Retinal pigment epithelial cell (primary cell): ENCODE data around the gene NLRC3.

Experiments
- DNase-seq: peaks from one replicate; pipeline ENCODE4 v3.0.0-alpha.2; 2010; ENCODE audit warnings: low read depth
- H3K4me3 ChIP-seq: 2 replicates; pipeline ENCODE4 v1.5.1; 2011; ENCODE audit warnings: mild to moderate bottlenecking, low read length, control low read depth, moderate library complexity
- TF ChIP-seq, protein P1 (sequence below): conservative IDR thresholded peaks from 2 replicates; pipeline ENCODE4 v1.5.1; 2011; ENCODE audit warnings: low read depth, low read length, control low read depth, inconsistent platforms

NLRC3 gene

DNA sequence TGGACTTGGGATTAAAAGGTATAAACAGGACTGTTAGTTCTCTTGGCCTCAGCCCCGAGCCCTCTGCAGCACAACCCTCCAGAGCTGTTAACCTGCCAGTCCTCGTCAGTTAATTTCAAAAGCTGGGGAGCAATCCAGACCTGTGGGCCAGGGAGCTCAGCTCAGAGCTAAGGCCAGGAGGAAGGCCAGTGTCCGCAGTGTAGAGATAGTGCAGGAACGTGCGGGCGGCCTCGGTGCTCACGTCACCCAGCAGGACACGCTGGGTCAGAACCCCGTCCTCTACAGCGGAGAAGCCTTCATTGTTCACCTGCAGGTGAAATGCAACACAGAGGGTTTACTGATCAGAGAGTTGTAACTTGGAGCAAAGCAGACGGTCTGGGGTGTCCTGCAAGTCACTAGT is 15.4 kb upstream of the NLRC3 start:
- TF ChIP-seq, protein P1, sequence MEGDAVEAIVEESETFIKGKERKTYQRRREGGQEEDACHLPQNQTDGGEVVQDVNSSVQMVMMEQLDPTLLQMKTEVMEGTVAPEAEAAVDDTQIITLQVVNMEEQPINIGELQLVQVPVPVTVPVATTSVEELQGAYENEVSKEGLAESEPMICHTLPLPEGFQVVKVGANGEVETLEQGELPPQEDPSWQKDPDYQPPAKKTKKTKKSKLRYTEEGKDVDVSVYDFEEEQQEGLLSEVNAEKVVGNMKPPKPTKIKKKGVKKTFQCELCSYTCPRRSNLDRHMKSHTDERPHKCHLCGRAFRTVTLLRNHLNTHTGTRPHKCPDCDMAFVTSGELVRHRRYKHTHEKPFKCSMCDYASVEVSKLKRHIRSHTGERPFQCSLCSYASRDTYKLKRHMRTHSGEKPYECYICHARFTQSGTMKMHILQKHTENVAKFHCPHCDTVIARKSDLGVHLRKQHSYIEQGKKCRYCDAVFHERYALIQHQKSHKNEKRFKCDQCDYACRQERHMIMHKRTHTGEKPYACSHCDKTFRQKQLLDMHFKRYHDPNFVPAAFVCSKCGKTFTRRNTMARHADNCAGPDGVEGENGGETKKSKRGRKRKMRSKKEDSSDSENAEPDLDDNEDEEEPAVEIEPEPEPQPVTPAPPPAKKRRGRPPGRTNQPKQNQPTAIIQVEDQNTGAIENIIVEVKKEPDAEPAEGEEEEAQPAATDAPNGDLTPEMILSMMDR, result no peak
- no peak overlapping the region for H3K4me3 ChIP-seq
- no peak for DNase-seq

DNA sequence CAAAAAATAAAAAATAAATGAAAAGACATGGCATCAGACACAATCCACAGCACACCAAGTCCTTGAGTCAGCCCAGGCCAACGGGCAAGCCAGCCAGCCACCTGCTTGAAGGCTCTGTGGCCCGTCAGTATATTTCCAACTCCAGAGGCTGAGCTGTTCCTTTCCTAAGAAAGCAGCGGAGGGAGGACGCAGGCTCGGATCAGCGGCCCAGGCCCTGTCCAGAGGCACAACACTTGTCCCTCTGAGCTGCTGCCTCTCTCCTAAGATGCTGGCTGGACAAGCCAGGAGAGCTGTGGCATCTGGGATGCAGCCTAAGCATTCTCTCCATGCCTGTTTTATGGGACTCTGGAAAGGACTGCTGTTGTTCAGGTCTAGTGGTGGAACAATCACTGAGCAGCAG is 14.8 kb upstream of the NLRC3 start:
- no peak for DNase-seq
- TF ChIP-seq, protein P1, result no peak
- no peak overlapping the region for H3K4me3 ChIP-seq

DNA sequence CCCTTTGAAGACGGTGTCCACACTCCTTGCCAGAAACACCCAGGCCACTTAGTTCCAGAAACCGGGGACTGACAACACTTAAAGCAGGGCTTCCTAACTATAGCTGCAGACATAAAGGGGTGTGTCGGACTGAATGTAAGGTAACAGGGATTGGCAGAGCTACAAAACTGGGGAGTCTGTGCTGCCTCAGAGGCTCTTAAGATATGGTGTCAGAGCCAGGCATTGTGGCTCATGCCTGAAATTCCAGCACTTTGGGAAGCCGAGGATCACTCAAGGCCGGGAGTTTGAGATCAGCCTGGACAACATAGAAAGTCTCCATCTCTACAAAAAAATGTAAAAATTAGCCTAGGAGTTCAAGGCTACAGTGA is 14.2 kb upstream of the NLRC3 start:
- no peak overlapping the region for H3K4me3 ChIP-seq
- TF ChIP-seq, protein P1, result no peak

DNA sequence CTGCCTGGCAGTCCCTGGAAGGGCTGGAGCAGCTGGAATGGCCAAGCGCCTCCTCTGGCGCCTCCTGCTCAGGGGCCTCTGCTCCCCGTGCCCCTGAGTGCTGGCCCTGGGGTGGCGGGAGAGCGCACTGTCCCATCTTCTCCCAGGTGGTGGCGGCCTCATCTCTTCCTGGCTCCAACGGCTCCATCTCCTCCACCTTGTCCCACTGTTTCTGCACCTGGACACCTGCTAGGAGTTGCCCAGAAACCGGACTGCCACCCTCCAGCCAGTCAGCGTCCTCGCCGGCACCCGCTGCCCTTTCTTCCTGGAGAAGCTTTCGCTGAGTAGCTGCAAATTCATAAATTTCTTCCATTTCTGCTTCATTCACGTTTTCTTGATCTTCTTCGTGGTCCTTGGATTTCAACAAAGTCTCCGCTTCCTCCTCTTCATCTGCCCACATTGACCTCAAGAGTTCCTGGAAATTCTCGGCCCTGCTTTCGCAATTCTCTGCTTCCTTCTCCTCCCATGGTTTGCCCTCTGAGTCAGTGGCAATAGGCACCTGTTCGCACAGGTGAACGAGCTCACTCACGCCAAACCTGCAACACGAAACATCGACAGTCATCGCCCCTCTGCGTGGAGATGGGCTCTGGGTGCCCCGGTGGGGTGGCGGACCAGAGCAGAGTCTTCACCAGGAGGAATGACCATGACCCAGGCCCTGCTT is 13.7 kb upstream of the NLRC3 start:
- no peak overlapping the region for H3K4me3 ChIP-seq
- DNase-seq, result no peak
- TF ChIP-seq, protein P1, result no peak

More for the DNA sequence above, 14.2 kb upstream of the NLRC3 start:
- DNase-seq, result no peak

GRCh38 chr16:3589991-3590701 is 12.9 kb upstream of the NLRC3 start:
- no peak overlapping the region for H3K4me3 ChIP-seq
- no peak for DNase-seq
- TF ChIP-seq, protein P1, result no peak

- no peak overlapping the region for H3K4me3 ChIP-seq
- TF ChIP-seq, protein P1, result no peak
- DNase-seq, result no peak
Observed at GRCh38 chr16:3589441-3589921, 12.3 kb upstream of the NLRC3 start.

DNA sequence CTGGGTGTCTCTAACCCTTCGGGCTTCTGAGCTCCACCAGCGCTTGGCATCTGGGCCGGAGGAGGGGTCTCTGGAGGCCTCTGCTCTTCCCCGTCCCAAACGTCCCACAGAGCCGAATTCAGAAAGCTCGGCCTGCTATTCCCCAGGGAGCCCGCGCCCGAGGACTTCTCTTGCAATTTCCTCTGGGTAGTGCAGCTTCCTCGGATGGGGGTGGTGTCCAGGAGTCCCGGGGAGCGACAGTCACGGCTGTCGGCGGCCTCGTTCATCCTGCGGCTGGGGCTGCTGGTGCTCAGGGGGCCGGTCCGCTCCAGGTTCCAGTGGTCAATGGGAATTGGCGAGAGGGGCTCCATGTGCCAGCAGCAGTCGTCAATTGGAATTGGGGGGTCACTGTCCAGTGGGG is 11.8 kb upstream of the NLRC3 start:
- DNase-seq, result no peak
- TF ChIP-seq, protein P1, result no peak
- H3K4me3 ChIP-seq, result no peak overlapping the region
